Transverse colon (tissue), 4 donors: ENCODE data around the gene ARHGDIG.

ENCODE experiments used
- CTCF ChIP-seq, 5 experiments: fragments of 200-600 bp in 3 of 5; fragments of 450-650 bp in 2 of 5; sonication (generic) in 3 of 5; IDR thresholded peaks; 1 replicate in 2 of 5; 2 replicates in 3 of 5; pipeline ENCODE4 v1.5.1; 2016 to 2017; ENCODE audit warnings: antibody characterized with exemption in 5 of 5, inconsistent platforms in 3 of 5, mild to moderate bottlenecking in 2 of 5, moderate library complexity in 1 of 5
- EP300 ChIP-seq: sonication (generic); formaldehyde crosslinking; IDR thresholded peaks from one replicate; pipeline ENCODE4 v1.6.1; 2017; ENCODE audit warnings: antibody characterized with exemption, low read depth
- POLR2AphosphoS5 ChIP-seq, 3 donors: sonication (generic); formaldehyde crosslinking; IDR thresholded peaks; one replicate each; pipeline ENCODE4 v1.6.1; 2016; ENCODE audit warnings: antibody characterized with exemption in 3 of 3

DNA sequence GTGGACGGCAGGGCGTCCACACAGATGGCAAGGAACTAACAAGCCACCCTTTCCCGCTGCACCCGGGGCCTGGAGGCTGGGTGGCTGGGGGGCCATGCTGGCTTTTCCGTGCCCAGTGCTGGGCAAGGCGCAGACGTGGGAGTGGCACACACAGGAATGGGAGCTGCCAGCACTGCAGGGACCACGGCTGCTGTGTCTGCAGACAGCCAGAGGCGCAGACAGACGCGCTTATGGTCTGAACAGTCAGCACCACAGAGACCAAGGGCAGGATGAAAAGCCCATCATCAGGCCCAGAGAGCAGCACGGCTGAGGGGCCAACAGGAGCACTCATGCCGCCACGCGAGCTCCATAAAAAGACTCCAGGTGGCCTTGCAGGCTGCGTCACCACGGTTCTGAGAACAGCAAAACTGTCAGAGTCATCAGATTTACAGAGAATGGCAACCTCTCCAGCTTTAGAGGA is 26.6 kb downstream of the ARHGDIG start:
- TF ChIP-seq CTCF (IDR thresholded peaks at IDR 0.05) (no peak), EP300 (no peak), POLR2AphosphoS5 (IDR thresholded peaks at IDR 0.05) (no peak)
